ENCODE results near the gene ARHGAP32. TPM values are rescaled to one million over a fixed set of nuclear protein-coding genes. Genes with fewer than 3 reads are reported as not detected.
A peak's percentile ranks its signal among the peaks of the same experiment; 100 is the strongest.

ARHGAP32 gene
- polyA plus RNA-seq, 1 donor from 2014 or later: 12.0 TPM

- H3K36me3 ChIP-seq (ENCODE audit: insufficient read depth, low read length): no peaks in the 10 kb centered on the region
- peak overlapping the region; percentile 9 for H3K4me2 ChIP-seq (ENCODE audit: low read length)
- peak overlapping the region; percentile 76 for H3K27ac ChIP-seq (ENCODE audit: low read length)
- H3F3A ChIP-seq (ENCODE audit: insufficient read depth, low read length, poor library complexity, severe bottlenecking): peaks cover 7% of the 10 kb centered on the region
- H3K4me3 ChIP-seq (ENCODE audit: low read length): peak overlapping the region; percentile 30
- no peaks in the 10 kb centered on the region for H3K9me3 ChIP-seq (ENCODE audit: low read length)
- H4K20me1 ChIP-seq (ENCODE audit: insufficient read depth): no peaks in the 10 kb centered on the region
- H3K27me3 ChIP-seq (ENCODE audit: insufficient read depth, low read depth, low read length): no peaks in the 10 kb centered on the region
- no peaks in the 10 kb centered on the region for H3K9me2 ChIP-seq (ENCODE audit: insufficient read depth, low read length)
- peak overlapping the region; percentile 36 for H3K9ac ChIP-seq (ENCODE audit: low read length)
- no peaks in the 10 kb centered on the region for H3K79me2 ChIP-seq (replicated peaks; ENCODE audit: insufficient read depth, low read length)
- no peak overlapping the region for H2AFZ ChIP-seq (ENCODE audit: low read depth, low read length)
- TF ChIP-seq SMC3 (conservative IDR thresholded peaks at IDR 0.05; ENCODE audit: poor library complexity) (no peak), MXI1 (conservative IDR thresholded peaks at IDR 0.05; ENCODE audit: poor library complexity, severe bottlenecking) (peak; percentile 3)
These were observed 263.7 kb downstream of the ARHGAP32 start for GRCh38 chr11:128928400-128928799.

- H3K4me3 ChIP-seq (ENCODE audit: low read length): peak overlapping the region; percentile 30
- no peaks in the 10 kb centered on the region for H3K36me3 ChIP-seq (ENCODE audit: insufficient read depth, low read length)
- no peak overlapping the region for H2AFZ ChIP-seq (ENCODE audit: low read depth, low read length)
- H3K9ac ChIP-seq (ENCODE audit: low read length): peak overlapping the region; percentile 49
- H3K9me2 ChIP-seq (ENCODE audit: insufficient read depth, low read length): no peaks in the 10 kb centered on the region
- H3F3A ChIP-seq (ENCODE audit: insufficient read depth, low read length, poor library complexity, severe bottlenecking): peaks cover 7% of the 10 kb centered on the region
- H3K27me3 ChIP-seq (ENCODE audit: insufficient read depth, low read depth, low read length): no peaks in the 10 kb centered on the region
- peak overlapping the region; percentile 76 for H3K27ac ChIP-seq (ENCODE audit: low read length)
- no peaks in the 10 kb centered on the region for H3K79me2 ChIP-seq (replicated peaks; ENCODE audit: insufficient read depth, low read length)
- no peaks in the 10 kb centered on the region for H4K20me1 ChIP-seq (ENCODE audit: insufficient read depth)
- no peaks in the 10 kb centered on the region for H3K9me3 ChIP-seq (ENCODE audit: low read length)
- H3K4me2 ChIP-seq (ENCODE audit: low read length): peak overlapping the region; percentile 9
- TF ChIP-seq EP300 (conservative IDR thresholded peaks at IDR 0.05; ENCODE audit: poor library complexity, severe bottlenecking) (peak; percentile 81), REST (IDR thresholded peaks at IDR 0.05; ENCODE audit: borderline replicate concordance) (peak; percentile 68), POLR2AphosphoS5 (IDR thresholded peaks at IDR 0.05) (peak; percentile 35), MXI1 (conservative IDR thresholded peaks at IDR 0.05; ENCODE audit: poor library complexity, severe bottlenecking) (peak; percentile 12), EZH2 (IDR thresholded peaks at IDR 0.05; ENCODE audit: borderline replicate concordance, insufficient read depth, low read length, poor library complexity, severe bottlenecking) (no peak), RAD21 (conservative IDR thresholded peaks at IDR 0.05) (no peak), SMC3 (conservative IDR thresholded peaks at IDR 0.05; ENCODE audit: poor library complexity) (no peak), TAF1 (IDR thresholded peaks at IDR 0.05; ENCODE audit: low read depth) (no peak), CTCF (IDR thresholded peaks at IDR 0.05; ENCODE audit: poor library complexity, severe bottlenecking) (no peak)
These were observed 264.3 kb downstream of the ARHGAP32 start for GRCh38 chr11:128927683-128928336.
